GM12891 (cell line): Measurements from ENCODE around the gene ASB14.

Experiments used
- POLR2A ChIP-seq: IDR thresholded peaks from 2 replicates; pipeline ENCODE4 v1.6.1; 2011; ENCODE audit warnings: low read depth, low read length, control low read depth
- POLR2AphosphoS5 ChIP-seq: IDR thresholded peaks from 2 replicates; pipeline ENCODE4 v1.6.1; 2011; ENCODE audit warnings: low read depth, low read length, control low read depth
- TAF1 ChIP-seq: IDR thresholded peaks from 2 replicates; pipeline ENCODE4 v1.6.1; 2011; ENCODE audit warnings: low read depth, low read length, control low read depth

GRCh38 chr3:57252404-57252803 is 40.1 kb downstream of the ASB14 start:
- TF ChIP-seq POLR2A, result no peak
- no peak for TF ChIP-seq POLR2AphosphoS5
- no peak for TF ChIP-seq TAF1
